HG02678 (cell line): ENCODE measurements around the gene GPR146.

Source experiments
- ATAC-seq: cut with Tn5 transposase; IDR thresholded peaks from one replicate; pipeline ENCODE4 v1.9.1; 2021; ENCODE audit warnings: mild to moderate bottlenecking, moderate library complexity; ENCODE audit not compliant: unreplicated experiment

GPR146 gene

DNA sequence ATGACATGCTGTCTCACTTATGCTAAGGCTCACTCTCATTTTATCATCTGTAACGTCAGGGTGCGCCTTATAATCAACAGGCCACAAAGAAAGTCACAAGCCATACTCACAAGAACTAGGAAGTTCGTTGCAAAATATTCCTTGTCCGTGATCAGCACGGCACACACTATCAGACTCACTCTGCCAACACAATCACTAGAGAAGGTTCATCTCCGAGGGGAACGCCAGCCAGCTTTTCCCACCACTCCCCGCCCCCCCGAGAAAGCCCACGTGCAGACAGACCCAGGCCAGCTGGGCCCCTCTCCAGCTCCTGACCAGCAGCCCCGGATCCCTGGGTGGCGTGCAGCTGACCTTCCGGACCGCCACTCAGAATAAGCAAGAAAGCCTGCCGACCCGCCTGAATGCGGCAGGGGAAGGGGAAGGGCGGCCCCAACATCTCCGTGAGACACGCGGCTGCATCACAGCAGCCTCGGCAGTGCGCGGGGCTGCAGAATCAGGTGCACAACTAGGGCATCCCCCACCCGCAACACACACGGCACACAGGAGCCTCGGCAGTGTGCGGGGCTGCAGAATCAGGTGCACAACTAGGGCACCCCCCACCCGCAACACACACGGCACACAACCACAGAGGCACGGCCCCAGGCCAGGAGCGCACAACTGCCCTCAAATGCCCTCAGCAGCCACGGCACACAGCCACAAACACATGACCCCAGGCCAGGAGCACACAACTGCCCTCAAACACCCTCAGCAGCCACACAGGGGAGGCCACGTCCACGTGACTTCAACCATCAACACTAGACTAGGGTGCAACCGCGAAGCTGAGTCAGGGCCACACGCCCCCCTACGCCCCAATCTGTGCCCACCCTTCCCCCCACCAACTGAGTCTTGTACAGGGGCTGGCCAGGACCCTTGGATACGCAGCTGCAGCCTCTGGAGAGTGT is 2.5 kb upstream of the GPR146 start:
- ATAC-seq: no peak

DNA sequence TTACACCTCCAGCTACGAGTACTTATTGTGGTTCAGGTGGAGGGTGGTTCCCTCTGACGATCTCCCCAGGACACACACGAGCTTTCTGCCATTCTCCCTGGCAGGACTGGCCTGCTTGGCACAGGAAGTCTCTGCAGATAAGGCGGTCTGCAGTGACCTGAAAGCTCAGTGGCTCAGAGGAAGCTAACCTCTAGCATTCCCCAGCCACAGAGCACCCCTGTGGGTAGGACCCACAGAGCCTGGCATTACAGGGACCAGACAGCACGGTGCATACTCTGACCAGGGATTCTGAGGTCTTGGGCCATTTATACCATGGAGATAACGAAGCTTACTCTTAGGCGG is 1.9 kb upstream of the GPR146 start:
- ATAC-seq: no peak

DNA sequence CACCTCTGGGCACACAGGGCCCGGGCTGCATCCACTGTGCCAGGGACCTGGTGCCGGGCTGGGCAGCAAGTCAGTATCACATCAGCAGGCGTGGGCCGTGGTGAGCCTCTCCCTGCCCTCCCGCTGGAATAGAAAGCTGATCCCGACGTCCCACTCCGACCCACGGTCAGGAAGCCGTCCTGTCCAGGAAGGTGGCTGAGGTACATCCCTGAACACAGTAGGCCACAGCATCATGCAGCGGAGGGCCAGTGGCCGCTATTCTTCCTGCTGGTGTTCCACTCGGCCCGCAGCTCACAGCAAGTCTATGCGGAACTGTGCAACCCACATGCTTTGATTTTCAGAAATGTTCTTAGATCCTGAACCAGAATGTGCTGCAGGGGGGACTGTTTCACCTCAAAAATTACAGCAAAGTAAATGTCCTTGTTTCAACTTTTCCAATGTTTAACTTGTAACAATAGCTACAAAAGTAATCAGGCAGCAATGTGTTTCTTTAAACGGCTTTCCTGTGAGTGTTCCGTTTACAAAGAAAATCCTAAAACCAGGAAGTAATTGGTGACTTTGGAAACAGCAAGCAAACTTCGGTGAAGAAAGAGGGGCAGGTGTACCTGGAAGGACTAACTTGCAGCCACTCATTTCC is 676 bp upstream of the GPR146 start:
- ATAC-seq: no peak

DNA sequence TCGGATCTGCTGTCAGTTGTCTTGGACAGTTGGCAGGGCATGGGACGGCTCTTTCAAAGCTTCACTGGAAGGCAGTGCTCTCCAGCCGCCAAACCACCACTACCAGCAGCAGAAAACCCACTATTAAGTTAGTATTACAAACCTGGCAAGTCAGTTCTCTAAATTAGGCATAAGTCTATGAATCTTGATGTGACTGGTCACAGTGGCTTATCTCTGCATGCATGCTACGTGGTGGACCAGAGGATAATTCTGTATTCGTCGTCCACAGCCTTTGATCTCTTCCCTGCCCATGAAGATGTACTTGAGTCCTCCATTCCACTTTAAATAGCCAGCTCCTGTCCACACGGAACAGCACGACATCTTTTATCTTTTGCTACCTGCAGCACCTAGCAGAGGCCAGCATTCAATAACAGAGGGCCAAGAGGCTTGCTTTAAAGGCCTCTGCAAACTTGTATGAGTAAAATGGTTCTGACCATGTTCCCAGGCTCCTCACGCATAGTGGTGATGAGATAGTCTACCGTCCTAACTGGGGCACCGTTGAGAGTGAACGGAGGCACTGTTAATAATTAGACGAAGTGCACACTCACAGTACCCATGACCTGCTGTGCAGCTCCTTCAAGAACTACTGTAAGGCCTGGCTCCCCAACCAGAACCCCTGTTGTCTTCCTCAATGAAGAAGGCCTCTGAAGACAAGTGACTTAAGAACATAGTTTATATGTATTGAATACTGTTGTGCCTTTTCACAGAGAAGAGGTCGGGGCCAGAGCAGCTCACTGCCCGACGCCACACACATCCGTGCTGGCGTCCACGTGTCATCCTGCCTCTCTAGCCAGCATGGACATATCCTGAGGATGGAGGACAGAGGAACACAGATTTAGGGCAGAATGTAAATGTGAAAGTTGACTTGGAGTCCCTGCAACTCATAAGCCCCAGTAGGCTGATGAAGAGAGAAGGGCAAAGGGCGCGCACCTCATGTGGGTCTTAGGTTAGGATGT is 1.0 kb downstream of the GPR146 start:
- no peak for ATAC-seq

DNA sequence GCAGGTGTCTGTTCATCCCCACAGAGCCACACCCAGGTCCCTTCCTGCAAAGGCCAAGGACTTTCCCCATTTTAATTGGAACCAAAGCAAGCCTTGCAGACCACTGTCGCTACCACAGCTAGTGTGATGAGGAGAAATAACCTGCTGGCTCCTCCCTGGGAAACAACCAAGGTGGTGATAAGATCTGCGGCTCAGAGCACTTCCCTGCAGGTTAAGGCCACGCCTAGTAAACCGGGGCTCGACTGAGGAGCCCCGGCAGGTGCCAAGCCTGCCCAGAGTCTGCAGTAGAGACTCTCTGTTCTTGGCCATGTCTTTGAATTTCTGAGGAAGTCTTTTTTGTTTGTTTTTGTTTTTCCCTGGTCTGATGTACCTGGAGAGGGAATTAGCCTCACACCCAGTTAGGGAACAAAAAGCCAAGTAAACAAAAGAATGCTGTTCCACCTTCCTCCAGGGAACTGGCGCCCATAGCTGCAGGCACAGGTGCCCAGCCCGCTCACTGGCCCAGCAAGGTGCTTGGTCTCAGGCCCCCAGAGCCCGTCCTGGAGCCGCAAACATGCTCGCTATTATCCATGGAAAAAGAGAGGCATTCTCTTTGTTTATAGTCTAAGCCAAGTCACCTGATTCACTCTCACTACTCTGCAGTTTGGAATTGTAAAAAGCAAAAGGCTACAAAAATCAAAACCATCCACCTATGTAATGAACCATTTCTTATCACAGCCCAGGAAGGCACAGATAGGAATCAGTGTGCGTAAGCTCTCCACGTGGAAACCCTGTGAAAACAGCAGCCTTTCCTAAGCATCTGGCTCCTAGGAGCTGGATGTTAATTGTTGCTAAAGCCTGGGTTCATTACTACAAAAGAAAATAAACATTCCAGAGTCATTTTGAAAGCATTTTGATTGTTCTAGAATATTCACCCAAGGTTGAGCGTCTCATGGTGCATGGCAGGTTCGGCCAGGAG is 2.7 kb downstream of the GPR146 start:
- ATAC-seq: no peak

DNA sequence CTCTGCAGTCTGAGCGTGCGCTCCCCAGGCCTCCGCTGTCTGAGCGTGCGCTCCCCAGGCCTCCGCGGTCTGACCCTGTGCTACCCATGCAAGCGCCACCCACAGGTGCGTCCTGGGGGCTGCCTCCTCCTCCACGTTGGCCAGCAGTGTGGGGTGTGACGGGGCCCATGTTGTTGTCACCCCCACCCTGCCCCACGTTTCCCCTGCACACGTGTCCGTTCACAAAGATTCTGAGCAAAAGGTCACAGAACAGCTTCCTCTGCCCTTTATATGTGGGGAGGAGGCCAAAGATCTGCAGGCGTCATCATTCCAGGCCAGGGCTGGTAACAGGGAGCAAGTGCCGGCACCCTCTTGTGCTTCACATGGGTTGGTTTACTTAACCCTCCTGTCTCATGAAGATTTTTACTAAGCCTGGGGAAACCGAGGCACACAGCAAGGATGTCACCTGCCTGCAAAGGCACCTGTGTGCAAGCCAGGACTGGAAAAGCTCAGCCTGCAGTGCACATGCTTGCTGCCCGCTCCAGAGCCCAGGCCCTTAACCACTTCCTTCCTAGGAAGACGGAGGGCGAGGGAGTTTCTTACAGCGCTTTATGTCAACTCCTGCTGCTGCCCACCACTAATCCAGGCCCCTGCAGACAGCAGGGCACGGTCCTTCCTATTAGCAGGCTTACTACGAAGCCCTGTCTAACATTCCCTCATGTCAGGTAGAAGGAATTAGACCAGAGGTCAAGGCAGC is 4.8 kb downstream of the GPR146 start:
- ATAC-seq: no peak

DNA sequence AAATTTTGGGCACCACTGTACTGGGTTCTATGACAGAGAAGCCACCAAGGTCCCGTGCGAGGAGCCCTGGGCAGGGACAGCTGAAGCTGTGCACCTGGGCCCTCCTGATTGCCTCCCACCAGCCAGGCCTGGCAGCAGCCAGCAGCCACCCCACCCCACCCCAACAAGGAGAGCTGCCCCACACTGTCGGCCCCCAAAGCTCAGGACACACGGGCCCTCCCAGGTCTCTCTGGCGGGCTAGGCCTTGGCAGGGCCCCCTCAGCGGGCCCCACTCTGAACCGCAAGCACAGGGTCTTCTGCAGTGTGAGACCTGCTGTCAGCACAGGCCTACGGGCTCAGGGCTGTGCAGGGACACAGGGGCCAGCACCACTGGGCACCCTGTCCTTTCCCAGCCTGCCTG is 5.5 kb downstream of the GPR146 start:
- no peak for ATAC-seq

DNA sequence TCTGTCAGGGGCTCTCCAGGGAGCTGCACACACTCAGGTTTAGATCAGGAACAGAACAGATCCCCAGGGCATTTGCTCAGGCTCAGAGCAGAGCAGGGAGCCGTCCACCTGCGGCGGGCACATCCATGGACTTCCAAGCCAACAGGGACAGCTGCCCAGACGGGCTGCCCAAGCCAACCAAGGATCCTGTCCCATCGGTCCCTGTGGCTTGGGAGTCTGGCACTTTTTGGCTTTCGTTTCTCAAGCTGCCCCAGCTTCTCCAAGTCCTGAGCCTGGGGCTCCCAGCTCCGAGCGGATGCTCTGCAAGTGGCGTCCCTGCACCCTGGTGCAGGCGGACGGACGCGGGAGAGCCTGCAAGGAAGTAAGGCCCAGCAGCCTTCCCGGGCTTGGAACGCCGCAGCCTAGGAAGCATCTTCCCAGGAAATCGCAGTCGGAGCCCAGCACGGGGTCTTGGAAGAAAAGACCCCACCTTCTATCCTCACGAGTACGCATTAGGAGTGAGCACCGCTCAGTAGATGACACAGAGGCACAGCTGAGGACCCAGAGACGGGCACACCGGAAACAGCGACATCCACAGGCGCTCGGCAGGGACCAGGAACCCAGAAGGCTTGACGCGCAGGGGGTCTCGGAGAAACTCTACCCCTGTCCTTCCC is 6.0 kb downstream of the GPR146 start:
- no peak for ATAC-seq

DNA sequence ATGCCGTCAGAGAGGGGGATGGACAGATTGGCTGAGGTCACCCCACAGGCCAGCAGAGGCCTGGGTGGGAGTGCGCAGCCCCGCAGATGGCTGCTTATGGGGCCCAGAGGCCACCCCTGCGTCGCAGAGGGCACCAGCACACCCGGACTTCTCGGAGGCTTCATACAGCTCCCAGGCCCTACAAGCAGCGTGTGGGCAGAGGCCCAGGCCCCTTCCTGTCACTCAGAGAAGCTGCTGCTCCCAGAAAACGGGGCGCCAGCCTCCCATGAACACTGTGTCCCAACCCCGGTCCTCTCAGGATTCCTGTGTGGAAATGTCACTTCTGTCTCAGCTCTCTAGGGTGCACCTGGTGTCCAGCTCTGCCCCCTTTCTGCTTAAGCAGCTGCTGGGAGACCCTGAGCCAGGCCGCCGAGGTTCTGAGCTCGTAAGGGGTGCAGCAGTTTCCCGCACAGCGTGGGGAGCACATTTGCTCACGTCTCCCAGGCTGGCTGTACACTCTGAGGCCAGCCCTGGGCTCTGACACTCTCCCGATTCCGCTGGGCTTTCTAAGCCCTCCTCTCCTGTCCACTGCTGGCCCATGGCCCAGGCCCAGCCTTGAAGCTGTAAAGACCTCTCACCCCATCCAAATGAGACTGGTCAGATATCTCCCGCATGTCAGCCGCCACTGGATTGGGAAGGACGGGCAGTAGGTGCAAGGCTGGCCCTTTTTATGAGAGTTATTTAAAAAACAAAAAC is 6.8 kb downstream of the GPR146 start:
- ATAC-seq: no peak

DNA sequence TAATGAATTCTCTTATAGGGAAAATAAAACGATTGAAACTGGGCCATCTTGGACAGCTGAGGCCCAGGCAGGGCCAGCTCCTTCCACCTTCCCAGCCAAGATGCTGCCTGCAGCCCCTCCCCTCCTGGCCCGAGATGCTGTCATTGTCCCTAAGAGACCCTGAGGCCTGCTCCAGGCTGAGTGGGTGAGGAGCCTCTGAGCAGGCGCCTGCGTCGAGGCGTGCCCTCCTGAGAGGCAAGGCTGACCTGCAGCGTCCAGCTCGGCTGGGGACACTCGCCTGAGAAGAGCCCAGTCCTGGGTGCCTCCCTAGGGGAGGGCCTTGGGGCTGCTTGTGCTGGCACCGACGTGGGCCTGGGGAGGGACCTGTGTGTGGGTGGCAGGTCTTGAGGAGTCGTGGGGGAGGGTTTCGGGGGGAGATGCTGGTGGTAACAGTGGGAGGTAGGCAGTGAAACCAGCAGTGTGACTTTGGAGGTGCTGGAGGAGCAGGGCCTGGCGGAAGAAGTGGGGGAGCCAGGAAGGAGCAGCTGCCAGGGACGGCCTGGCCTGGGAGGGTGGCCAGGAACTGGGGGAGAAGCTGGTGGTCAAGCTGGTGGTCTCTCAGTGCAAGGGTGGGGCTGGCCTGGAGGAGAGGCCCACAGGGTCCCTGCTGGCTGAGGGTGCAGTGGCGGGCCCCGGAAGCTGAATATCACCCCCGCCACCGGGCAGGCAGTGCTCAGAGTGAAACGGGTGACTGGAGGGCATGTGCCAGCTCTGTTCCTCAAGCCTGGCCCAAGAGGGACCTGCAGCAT is 7.9 kb downstream of the GPR146 start:
- ATAC-seq: no peak

DNA sequence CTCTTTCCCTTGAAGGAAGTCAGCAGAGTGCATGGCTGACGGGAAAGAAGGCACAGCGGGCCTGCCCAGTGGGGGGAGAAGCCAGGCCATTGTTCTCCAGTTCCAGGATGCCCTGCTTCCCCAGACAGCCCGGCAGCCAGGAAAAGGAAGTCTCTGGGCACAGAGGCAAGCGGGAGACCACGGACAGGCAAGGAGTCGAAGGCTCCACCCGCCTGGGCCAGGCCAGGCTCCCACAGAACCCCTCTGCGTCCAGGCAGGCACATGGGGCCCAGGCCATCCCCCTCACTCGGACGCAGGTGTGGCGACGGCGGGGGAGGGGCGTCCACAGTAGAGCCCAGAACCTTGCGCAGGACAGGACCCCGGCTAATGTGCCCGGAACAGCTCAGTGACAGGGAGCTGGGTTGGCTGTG is 8.7 kb downstream of the GPR146 start:
- no peak for ATAC-seq

DNA sequence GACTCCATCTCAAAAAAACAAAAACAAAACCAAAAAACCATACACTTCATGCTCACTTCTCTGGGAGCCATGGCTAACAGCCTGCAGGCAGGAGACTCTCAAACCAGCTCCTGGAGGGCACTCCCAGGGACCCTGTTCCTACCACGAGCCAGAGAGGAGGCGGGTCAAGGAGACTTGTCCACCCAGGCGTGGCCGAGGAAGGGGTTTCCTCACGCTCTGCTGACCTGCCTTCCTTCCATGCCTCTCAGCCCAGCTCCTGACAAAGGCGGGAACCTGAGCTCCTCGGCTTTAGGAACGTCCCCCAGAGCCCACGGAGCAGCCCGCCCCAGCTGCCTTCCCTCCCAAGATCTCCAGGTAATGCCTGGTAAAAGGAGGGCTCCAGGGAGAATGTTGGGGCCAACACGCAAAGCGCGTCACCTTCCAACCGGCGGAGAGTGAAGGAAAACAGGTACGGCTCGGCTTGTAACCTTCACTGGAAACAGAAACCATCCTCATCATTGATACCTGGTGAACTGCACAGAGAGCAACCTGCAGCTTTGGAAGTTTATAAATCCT is 9.5 kb downstream of the GPR146 start:
- no peak for ATAC-seq

DNA sequence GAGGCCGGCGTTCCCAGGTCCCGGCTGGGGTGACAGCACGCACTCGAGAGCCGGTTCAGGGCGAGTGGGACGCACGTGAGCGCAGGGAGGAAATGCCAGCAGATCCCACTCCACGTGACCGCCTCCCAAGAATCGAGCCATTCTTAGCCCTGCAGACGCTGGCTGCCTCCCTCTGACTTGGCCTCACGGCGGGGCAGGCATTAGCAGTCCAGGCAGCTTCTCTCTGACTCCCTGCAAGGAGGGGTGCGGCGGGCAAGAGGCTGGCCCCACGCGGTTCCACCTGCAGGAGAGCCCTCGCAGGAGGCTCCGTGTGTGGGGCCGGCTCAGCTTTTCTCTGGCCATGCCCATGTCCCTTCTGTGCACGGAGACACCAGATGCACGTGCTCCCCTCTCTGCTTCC is 10.1 kb downstream of the GPR146 start:
- no peak for ATAC-seq

DNA sequence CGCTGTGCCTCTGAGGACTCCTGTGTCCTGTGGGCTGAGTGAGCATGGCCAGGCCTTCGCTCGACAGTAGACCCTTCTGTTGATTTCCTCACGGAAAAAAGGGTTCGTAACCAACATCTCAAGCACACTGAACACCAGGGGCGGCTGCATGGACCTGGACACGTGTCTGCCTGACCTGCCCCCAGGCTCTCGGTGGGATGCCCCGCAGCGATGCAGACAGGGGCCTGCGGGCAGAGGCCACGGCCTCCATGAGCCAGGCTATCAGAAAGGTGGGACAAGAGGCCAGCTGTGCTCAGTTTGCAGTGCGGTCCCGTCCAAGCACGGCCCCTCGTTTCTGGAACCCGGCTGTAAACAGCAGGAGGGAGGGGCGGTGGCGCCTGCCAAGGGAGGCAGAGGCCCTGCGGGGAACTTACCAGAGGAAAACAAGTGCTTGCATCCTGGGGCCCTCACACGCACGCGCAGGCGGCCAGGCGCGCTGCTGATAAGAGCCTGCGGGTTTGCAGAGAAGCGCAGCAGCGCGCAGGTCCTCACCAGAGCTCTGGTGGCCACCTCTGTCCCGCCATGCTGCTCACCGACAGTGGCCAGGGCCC is 10.6 kb downstream of the GPR146 start:
- no peak for ATAC-seq

DNA sequence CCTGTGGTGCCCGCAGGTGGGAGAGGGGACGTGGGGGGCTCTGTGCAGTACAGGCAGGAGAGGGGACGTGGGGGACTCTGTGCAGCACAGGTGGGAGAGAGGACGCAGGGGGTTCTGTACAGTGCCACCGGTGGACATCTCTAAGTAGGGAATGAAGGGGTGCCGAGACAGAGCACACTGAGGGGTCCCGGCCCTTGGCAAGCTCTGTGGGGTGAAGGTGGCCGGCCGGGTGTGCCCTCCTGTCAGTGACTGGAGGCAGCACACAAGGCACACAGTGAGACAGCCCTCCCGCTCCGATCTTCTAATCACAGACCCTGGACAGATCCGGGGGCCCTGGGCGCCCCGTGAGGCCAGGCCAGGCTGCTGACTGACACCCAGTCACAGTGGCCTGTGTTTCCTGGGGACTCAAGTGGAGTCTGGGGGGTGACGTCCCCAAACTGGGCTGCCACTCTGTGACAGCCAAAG is 11.2 kb downstream of the GPR146 start:
- no peak for ATAC-seq

DNA sequence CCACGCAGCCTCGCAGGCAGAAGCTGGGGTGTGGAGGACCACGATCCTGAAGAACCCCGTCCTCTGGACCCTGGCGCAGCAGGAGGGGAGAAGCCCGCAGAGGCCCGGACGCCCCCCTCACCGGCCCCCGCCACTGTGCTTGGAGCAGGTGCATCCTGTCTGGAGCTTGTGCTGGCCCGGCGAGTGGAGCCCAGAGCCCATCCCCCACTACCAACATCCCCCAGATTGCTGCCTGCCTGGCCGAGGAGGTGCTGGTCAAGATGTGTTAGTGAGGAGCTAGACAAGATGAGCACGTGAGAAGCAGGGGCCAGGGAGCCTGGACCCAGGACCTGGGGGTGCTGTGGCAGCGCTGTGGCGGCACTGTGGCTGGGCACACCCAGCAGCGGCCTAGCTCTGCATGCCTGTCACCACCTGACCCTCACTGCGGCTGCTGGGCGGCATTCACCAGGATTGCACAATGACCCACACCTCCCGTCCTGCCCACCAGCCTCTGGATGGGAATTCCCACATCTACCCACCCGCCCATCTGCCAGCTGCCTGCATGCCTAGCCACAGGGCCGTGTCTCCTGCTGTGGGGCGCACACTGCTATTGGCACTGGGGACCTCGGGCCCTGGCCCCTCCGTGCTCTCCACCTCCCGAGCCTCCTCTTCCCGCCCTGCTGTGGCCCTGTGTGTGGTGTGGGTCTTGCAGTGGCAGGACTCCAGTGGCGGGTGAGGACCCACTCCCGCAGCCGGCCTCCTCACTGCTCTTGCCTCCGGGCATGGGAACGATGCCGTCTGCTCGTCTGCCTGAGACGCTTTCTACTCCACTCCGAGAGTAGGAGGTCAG is 11.8 kb downstream of the GPR146 start:
- ATAC-seq: no peak
